ENCODE results near the gene SARDH. TPM values are rescaled to one million over a fixed set of nuclear protein-coding genes. Genes with fewer than 3 reads are reported as not detected.
A peak's percentile ranks its signal among the peaks of the same experiment; 100 is the strongest.

The SARDH gene
- total and polyA plus RNA-seq, 2 of the 13 experiments (the other 11 are each of a cell fraction or from before 2014, with no cell fraction given): 11.6 to 34.9 TPM

- peak; percentile 81 for TF ChIP-seq UBTF (CRISPR knock-in tag; IDR thresholded peaks at IDR 0.05)
- peak; percentile 35 for TF ChIP-seq ASH2L (IDR thresholded peaks at IDR 0.05; ENCODE audit: insufficient read length, low read depth, low read length)
- no peak for TF ChIP-seq ZNF563 (CRISPR knock-in tag; IDR thresholded peaks at IDR 0.05)
- TF ChIP-seq ZNF749 (CRISPR knock-in tag; IDR thresholded peaks at IDR 0.05; ENCODE audit: borderline replicate concordance): no peak
- TF ChIP-seq FOXP1 (IDR thresholded peaks at IDR 0.05): no peak
- TF ChIP-seq FOXP1 (CRISPR knock-in tag; IDR thresholded peaks at IDR 0.05): peak; percentile 59
- TF ChIP-seq ZNF552 (CRISPR knock-in tag; IDR thresholded peaks at IDR 0.05; ENCODE audit: borderline replicate concordance): no peak
- TF ChIP-seq ZMYM4 (CRISPR knock-in tag; IDR thresholded peaks at IDR 0.05): no peak
- TF ChIP-seq ZNF577 (CRISPR knock-in tag; IDR thresholded peaks at IDR 0.05; ENCODE audit: borderline replicate concordance, low read depth): no peak
- TF ChIP-seq HCFC1 (IDR thresholded peaks at IDR 0.05; ENCODE audit: low read depth, low read length): no peak; the same call in 1 of the 2 replicates
- 0 out of 2 replicates have a peak, but pooled peaks have one; percentile 41 for TF ChIP-seq TEAD2 (CRISPR knock-in tag; IDR thresholded peaks at IDR 0.05)
- TF ChIP-seq ZMAT5 (CRISPR knock-in tag; IDR thresholded peaks at IDR 0.05; ENCODE audit: borderline replicate concordance, low read depth): no peak
- TF ChIP-seq ZZZ3 (CRISPR knock-in tag; IDR thresholded peaks at IDR 0.05; ENCODE audit: borderline replicate concordance): no peak
- peak; percentile 62; the same call in 1 of the 2 replicates for TF ChIP-seq SNAPC2 (CRISPR knock-in tag; IDR thresholded peaks at IDR 0.05)
- TF ChIP-seq ZNF263 (CRISPR knock-in tag; IDR thresholded peaks at IDR 0.05): 0 out of 2 replicates have a peak, but pooled peaks have one; percentile 67
- TF ChIP-seq ZSCAN12 (CRISPR knock-in tag; IDR thresholded peaks at IDR 0.05): 0 out of 2 replicates have a peak, but pooled peaks have one; percentile 72
- peak; percentile 68 for TF ChIP-seq ZFP37 (CRISPR knock-in tag; IDR thresholded peaks at IDR 0.05; ENCODE audit: borderline replicate concordance)
- TF ChIP-seq IKZF1 (IDR thresholded peaks at IDR 0.05): no peak
- TF ChIP-seq SMAD3 (CRISPR knock-in tag; IDR thresholded peaks at IDR 0.05): no peak
- TF ChIP-seq REL (CRISPR knock-in tag; conservative IDR thresholded peaks at IDR 0.05): no peak
- peak; percentile 87 for TF ChIP-seq SAP130 (CRISPR knock-in tag; IDR thresholded peaks at IDR 0.05; ENCODE audit: low read depth)
- TF ChIP-seq PREB (CRISPR knock-in tag; IDR thresholded peaks at IDR 0.05): no peak
- TF ChIP-seq, protein P1, sequence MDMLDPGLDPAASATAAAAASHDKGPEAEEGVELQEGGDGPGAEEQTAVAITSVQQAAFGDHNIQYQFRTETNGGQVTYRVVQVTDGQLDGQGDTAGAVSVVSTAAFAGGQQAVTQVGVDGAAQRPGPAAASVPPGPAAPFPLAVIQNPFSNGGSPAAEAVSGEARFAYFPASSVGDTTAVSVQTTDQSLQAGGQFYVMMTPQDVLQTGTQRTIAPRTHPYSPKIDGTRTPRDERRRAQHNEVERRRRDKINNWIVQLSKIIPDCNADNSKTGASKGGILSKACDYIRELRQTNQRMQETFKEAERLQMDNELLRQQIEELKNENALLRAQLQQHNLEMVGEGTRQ (IDR thresholded peaks at IDR 0.05; ENCODE audit: low read depth, low read length): no peak
- TF ChIP-seq, protein P1 (CRISPR knock-in tag; IDR thresholded peaks at IDR 0.05; ENCODE audit: borderline replicate concordance): 0 out of 2 replicates have a peak, but pooled peaks have one; percentile 30
- no peak for TF ChIP-seq MAFG (CRISPR knock-in tag; IDR thresholded peaks at IDR 0.05)
- no peak for TF ChIP-seq NAIF1 (CRISPR knock-in tag; IDR thresholded peaks at IDR 0.05; ENCODE audit: borderline replicate concordance)
- TF ChIP-seq POLR2AphosphoS5 (IDR thresholded peaks at IDR 0.05; ENCODE audit: low read depth, low read length): peak; percentile 37; the same call in 1 of the 2 replicates
Measured at GRCh38 chr9:133714606-133715294, 23.4 kb downstream of the SARDH start (continued).
